NCI-H1930 (cell line): ENCODE measurements around the gene ALPI.
A peak's percentile ranks its signal among the peaks of the same experiment; 100 is the strongest.
"Not testable (repeated sequence)": the region's sequence is repeated elsewhere in the genome, so short reads cannot be mapped to it uniquely, and the experiment has no call there.

Source experiments
- DNase-seq, 2 experiments: peaks; one replicate each; lab custom pipeline; 2025; lab: John Stamatoyannopoulos, UW

The ALPI gene

DNA sequence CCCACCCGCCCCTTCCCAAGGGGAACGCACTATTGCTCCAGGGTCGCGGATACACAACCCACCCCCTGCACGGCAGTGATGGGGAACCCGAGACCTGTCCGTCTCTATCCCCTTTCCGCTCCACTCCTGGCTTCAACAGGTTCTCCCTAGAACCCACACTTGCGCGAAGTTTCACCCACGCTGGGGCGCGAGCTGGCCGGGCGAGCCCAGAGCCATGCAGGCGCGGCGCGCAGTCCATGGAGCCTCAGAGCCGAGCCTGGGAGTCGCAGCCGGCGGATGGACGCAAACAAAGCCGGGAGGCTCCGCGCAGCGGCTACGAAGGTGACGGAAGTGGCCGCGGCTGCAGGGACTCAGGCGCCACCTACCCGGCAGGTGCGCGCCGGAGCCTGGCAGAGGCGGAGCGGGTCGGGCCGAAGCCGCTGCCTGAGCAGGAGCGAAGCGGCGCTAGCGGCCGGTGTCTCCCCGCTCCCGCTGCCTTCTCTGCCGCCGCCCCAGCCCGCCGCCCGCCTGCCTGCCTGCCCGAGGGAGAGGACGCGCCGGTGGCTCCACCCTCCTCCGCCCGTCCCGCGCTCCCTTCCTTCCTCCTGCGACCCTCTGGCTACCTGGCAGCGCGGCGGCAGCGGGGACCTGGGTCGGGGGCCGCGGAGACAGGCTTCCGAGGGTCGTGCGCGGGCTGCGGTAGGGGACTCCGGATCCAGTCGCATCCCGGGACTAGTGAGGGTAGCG, 35.3 kb upstream of the ALPI start:
- DNase-seq: peak; percentile 45 to 60

DNA sequence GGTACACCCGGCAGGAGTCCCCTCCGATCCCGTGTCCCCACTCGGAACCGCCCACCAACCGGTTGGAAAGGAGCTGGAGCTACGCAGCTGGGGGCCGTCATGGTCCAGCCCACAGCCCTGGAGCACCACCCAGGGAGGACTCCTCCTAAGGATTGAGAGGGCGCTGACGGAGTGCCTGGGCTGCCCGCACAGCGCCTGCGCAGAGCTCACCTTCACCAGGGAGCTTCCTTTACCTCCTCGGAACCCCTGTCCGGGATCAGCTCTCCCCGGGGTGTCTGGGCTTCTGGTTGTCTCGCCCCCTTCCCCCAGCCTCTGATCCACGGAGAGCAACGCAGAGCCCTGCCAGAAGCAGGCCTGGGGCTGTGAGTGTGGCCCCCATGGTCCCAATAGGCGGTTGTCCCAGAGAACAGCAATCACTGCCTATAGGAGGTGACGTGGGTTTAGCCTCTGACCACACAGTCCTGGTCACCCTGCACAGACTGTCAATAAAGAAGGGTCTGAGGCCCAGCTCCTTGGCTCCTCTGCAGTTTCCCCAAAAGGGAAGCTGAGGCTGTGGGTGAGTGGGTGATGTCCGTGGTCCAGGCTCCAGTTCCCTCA, 34.7 kb upstream of the ALPI start:
- peak; percentile 37 to 41 for DNase-seq

DNA sequence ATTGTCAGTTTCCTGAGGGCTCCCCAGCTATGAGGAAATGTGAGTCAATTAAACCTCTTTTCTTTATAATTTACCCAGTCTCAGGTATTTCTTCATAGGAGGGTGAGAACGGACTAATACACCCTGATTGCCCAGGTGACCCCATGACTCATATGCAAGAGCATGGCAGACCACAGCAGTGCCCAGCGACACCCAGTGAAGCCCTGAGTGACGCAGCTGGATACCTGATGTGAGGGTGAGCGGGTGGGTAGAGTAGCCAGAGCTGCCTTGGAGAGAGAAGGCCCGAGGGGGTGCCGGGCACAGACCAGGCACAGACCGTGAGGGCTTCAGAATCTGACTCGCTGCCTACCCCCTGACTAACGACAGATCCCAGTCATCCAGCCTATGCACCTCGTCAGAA, 33.9 kb upstream of the ALPI start:
- no peak for DNase-seq

DNA sequence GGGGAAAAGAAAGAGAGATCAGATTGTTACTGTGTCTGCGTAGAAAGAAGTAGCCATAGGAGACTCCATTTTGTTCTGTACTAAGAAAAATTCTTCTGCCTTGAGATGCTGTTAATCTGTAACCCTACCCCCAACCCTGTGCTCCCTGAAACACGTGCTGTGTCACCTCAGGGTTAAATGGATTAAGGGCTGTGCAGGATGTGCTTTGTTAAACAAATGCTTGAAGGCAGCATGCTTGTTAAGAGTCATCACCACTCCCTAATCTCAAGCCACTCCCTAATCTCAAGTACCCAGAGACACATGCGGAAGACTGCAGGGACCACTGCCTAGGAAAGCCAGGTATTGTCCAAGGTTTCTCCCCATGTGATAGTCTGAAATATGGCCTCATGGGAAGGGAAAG, 33.0 kb upstream of the ALPI start:
- not testable (repeated sequence) for DNase-seq

DNA sequence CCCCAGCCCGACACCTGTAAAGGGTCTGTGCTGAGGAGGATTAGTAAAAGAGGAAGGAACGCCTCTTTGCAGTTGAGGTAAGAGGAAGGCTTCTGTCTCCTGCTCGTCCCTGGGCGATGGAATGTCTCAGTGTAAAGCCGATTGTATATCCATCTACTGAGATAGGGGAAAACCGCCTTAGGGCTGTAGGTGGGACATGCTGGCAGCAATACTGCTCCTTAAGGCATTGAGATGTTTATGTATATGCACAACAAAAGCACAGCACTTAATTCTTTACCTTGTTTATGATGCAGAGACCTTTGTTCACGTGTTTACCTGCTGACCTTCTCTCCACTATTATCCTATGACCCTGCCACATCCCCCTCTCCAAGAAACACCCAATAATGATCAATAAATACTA, 32.5 kb upstream of the ALPI start:
- not testable (repeated sequence) for DNase-seq

DNA sequence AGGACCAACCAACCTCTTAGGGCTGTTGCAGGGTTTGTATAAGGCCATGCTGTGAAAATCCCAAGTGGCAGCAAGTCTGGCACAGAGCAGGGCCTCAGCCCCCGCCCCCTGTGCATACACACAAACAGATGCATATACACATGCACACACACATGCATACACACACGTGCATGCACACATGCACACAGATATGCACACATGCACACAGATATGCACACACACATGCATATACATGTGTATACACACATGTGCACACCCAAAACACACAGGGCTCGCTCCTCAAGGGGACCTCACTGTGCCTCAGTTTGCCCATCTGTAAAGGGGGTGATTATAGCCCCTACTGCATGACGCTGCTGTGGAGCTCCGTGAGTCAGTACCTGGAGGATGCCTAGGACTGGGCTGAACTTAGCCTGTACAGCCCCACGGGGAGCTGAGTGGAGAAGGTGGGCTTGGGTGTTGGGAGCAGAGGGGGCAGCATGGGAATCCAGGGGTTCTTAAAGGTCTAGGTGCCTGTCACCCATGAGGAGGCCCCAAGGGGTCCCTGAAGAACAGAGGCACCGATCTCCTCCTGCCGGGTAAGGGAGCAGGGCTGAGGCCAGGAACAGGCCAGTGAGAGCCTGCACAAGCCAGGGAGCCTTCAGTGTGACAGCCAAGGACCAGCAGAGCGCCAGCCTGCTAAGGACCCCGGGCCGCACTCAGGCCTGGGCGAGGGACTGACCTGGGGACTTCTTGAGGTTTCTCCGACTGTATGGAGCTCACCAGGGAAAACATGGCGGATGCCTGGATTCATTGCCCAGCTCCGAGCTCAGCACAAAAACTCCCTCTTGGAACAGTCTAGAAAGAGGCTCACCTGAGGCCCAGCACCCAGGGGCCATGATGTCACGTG, 24.0 kb upstream of the ALPI start:
- DNase-seq: no peak

DNA sequence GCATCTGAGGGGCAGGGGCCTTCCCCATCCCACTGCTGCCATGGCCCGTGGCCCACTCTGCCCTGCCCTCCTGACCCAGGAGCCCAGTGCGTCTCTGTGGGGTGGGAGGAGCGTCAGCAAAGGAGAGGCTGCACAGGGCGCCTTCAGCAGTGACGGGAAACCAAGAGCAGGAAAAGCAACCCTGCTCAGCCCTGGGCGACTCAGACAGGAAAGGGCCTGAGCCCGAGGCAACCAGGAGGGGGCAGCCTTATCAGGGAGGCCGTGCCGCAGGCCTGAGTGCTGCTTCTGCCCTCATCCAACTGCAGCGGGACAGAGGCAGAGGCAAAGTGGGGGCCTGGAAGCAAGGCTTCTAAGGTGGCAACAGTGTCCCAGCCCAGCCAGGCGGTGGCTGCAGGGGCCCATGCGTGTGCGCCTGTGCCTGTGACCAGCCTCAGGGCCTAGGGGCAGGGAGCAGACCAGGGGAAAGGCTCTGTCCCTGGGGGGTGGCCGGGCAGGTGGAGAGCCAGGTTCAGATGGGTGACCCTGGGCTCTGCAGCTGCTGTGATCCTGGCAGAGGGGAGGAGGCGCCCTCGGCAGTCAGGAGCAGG, 23.3 kb upstream of the ALPI start:
- no peak for DNase-seq

DNA sequence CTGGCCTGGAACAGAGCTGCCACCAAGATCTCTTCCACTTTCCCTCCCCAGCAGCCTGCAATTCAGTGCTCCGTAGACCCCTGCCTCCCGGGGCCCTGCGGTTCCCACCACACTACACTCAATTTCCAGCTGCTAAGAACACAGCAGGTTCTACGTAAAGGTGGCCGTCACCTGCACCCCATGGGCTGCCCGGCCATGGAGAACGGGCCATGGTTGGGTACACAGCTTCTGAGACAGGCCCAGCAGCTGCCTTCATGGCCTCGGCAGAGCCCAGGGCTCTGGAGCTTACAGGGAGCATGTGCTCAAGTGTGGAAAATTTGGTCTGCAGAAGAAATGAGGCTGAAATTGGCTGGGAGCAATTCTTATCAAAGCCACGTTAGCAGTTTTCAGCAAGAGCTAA, 22.3 kb upstream of the ALPI start:
- not testable (repeated sequence) for DNase-seq

DNA sequence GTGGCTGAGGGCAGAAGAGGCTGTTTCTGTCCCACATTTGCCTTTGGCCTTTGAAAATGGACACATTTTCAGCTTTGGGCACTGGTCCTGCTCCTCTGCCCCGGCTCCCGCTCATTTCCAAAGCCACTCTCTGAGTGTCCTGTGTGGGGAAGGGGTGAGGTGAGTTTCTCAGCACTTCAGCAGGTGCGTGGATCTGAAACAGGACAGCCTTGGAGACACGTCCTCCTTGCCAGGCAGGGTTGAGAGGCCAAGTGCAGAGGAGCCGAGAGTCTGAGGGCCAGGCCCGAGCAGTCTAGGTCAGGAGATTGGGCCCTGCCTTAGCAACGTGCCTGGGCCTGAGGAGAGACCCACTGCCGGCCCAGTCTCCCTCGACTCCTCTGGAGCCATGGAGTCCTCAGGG, 21.9 kb upstream of the ALPI start:
- DNase-seq: no peak

DNA sequence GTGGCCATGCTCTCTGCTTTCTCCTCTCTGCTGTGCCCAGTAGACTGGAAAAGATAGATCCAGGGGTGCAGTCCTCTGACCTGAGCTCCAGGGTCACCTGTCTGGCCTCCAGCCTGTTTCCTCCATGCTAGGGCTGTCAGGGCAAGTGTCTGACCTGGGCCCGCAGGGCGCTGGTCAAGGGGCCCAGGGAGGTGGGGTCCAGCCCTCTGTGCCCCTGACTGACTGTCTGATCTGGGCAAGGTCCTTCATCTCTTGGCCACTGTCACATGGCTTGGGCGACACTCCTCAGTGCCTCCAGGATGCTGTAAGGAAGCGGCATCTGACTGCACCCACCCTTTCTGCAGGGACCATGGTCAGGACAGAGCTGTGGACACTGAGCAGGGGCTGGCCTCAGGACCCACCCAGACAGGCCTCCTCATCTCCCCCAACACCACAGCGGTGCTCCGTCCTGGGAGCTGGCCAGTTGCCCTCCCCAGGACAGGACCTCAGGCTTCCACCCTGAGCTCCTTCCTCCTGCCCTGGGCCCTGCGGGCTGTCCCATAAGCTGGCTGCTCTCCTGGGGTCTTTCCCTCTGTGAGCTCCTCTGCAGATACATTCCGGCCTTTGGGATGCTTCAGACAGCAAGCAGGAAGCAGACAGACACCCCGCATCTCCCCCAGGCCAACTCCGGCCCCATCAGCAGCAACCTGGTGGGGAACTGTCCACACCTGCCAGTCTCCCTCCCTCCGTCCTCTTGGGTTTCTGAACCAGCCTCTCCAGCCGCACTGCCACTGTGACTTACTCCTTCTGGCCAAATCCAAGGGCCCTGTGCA, 21.2 kb upstream of the ALPI start:
- no peak for DNase-seq

DNA sequence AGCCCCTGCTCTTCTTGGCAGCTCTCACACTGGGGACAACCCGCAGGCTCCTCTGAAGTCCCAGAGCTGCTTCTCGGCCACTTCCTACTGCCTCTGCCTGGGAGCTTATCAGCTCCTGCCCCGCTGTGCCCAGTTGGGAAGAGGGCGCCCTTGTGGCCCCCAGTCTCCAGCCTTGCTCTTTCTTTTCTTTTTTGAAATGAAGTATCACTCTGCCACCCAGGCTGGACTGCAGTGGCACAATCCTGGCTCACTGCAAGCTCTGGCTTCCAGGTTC, 20.6 kb upstream of the ALPI start:
- DNase-seq: no peak

DNA sequence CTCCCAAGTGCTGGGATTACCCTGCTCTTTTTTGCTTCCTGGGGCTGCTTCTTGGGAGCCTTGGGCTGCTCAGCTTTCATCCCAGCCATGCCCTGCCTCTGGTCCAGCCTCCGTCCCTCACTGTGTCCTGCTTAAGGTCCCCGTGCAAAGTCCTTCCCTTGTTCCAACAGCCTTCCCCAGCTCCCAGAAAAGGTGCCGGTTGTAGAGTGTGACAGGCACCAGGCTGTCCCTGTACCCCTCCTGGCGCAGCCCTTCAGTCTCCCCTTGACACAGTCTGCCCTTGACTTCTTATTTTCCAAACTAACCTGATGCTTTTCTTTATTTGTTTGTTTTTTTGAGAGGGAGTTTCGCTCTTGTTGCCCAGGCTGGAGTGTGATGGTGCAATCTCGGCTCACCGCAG, 20.1 kb upstream of the ALPI start:
- no peak for DNase-seq

DNA sequence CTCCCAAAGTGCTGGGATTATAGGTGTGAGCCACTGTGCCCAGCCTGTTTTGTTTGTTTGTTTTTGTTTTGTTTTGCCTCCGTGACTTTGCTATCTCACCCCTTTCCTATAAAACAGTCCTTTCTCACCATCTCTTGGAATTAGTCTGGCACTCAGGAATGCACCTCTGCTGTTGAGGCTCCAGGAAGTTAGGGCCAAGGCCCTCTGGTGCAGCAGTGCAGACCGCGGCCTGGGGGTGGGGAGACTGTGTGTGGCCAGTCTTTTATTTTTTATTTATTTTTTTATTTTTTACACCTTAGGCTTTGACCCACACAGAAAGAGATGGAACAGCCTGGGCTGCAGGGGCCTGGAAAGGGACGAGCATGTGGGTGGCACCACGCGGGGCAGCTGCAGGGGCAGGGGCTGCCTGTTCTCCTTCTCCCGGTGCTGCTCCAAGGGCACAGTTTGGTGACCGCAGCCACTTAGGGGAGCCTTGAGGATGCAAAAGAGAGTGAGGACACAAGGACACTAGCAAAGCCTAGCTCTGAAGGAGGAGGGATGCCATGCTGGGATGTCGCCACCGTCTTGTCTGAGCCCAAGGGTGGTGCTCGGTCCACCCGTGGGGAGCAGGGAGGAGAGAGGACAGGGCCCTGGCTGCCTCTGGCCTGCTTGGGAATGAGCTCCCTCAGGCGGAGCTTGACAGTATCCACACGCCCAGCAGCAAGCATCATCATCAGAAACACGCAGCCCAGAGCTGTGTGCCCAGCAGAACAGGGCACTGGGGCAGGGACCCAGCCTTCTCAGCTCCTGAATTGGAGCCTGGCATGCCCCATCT, 19.4 kb upstream of the ALPI start:
- DNase-seq: no peak

DNA sequence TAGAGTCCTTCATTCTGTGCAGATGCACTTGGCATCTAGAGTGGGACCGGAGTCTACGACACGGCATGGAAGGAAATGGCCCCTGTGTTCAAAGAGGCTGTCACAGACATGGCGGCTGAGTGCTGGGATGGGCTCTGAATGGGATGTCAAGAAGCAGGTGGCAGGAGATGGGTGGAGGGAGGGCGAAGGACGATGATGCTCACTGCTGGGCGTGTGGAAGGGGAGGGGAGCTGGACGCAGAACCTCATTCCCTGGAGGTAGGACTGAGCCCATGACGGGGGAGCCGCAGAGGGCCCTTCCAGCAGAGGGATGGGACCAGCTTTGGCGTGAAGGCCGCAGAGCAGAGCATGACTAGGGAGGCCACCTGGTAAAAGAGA, 18.8 kb upstream of the ALPI start:
- no peak for DNase-seq

DNA sequence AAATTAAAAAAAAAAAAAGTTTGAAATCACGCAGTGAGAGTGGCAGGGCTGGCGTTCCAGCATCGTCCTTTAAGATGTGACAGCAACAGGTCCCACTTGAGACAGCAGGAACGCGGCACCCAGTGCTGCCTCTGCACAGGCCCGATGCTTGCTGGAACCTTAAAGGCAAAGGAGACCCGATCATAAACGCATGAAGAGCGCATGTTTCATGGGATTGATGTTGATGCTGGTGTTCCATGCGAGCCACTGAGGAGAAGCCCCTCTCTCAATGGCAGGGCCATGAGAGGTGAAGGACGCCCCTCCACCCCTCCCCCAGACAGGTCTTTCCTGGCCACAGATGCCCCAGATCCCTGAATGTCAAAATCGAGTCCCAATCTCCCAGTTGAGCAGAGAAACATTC, 17.9 kb upstream of the ALPI start:
- no peak for DNase-seq

DNA sequence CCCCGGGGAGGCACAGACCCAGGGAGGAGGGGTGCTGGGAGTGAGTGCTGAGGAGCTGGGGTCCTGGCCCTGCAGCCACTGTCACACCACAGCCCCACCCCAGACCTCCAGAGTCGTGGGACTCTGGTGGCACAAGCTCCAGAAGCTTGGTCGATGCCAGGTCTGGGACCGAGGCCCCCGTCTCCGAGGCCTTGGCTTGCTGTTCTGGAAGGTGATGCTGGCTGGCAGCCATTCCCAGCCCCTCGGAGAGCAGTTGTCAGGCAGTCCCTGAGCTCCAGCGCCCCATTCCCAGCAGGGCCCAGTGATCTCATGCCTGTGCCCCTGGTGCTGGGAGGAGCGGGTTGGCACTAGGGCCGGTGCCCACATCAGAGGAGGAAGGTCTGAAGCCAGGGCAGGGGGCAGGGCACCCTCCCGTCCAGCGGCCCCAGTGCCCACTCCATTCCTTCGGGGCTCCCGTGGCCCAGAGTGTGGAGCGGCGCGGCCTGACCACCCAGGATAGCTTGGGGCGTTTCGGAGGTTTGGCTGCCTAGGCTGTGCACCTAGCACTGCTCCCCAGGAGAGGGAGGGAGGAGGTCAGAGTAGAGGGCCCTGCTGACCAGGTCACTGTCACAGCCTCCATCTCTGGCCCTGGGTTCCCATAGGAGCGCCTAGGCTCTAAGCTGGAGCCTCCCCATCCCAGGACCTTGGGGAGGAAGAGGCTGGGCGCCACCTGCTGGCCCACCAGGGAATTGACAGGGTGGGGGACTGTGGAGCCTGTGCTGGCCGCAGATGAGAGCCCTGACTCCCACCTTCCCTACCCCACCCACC, 16.8 kb upstream of the ALPI start:
- DNase-seq: peak in 1 of 2 experiments; percentile 15

DNA sequence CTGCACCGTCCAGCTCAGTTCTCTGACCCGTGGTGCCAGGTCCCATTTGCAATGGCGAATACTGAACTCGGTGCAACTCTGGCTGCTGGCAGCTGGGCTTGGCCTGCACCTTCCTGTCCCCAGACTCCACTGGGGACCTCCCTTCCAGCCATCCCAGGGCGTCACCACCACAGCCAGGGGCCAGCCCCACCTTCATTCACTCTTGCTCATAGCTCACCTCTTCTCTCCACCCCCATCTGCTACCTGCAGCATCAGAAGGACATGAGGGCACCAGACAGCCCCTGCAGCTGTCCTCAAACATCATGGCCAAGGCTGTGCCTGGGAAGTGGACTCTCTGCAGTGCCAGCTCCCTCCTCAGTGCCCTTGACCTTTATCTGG, 16.2 kb upstream of the ALPI start:
- no peak for DNase-seq

DNA sequence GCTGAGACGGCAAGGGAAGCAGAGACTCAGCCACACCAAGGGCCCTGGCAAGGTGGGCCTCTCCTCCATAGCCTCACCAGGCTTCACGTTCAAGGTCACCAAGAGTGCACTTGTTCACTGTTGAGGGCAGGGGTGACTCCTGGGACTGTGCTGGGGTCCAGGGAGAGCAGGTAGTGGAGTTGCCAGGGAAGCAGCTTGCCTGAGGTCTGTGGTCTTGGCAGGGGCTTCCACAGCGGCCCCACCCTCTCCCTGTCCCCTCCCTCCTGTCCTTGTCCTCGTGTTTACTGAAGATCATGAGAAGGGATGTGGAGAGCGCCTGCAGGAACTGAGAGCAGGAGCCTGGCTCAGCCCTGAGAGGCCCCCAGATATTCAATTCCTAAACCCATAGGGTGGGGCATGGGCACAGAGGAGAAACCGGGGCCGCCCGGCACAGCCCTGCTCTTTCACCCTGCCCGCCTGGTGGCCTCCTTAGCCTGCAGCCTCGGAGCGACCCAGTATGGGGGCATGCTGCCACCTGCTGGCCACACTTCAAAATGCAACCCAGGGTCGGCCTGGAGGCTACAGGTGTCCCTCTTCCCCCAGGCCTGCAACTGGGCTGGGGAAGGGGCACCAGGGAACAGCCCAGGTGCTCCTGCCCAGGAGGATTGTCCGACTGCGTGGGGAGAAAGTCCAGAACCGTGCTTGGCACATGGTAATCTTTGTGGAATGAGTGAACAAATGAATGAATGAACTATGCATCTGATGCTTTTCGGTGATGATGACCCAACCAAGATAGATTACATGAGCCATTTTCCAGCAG, 15.5 kb upstream of the ALPI start:
- peak; percentile 43 to 63 for DNase-seq

DNA sequence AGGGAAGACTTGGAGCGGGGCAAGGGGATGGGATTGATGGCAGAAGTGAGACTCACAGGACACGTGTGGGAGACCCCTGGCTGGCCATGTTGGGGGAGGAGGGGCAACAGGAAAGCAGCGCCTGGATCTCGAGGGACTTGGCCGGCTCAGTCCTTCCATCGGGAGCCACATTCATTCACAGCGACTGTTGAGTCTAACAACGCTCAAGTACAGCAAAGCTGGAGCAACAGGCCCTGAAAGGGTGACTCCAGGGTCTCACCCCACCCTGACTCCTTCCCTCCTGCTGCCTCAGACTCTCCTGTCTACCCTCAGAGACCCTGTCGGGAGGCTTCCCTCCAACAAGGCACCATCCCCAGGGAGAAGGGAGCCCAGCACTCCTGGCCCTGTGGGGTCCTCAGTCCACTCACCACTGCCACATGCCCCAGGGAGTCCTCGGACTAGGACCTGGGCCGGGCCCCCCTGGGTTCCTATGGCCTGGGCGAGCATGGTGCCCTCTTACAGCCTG, 14.8 kb upstream of the ALPI start:
- DNase-seq: no peak
